Astrocyte of the hippocampus (primary cell): ENCODE data around the gene NAA80.
"Not testable (repeated sequence)": the region's sequence is repeated elsewhere in the genome, so short reads cannot be mapped to it uniquely, and the experiment has no call there.

Source experiments
- DNase-seq: peaks from one replicate; pipeline ENCODE4 v3.0.0; 2011; ENCODE audit warnings: low read depth, low spot score

NAA80 gene

GRCh38 chr3:50314816-50315215 lies 15.6 kb upstream of the NAA80 start:
- no peak for DNase-seq

DNA sequence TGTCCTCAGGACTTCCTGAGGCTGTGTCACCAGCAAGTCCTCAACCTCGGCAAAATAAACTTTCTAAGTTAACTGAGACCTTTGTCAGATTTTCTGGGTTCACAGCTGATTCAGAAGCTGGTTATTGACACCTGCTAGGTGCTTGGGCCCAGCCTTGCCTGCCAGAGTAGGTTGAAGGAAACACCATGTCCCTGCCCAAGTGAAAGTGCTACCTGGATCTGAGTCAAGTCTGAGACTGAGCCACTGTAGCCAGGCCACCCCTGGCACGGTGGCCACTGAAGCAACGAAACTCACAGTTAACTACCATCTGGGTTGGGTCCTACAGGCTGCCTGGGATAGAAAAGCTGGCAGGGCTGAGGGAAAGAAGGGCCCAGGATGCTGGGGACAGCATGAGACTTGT lies 15.1 kb upstream of the NAA80 start:
- no peak for DNase-seq

GRCh38 chr3:50312041-50312440 lies 12.8 kb upstream of the NAA80 start:
- not testable (repeated sequence) for DNase-seq

DNA sequence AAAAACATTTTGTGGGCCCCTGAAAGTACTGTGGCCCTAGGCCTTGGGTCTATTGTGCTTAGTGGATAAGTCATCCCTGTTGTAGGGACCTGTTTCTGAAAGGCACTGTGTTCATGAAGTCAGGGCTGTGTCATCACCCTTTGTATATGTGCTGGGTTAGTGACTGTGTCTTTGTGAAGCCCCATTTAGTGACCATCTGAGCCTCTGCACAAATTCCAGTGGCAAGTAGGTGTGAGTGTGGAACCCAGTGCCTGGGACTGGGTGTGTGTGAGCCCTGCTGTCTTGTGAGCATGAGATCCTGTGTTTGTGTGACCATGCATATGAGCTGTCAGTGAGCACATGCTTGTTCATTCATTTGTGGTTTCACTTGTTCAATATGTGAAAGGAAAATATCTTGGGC lies 5.4 kb upstream of the NAA80 start:
- peak; percentile 54 for DNase-seq

- no peak for DNase-seq
Observed at GRCh38 chr3:50303013-50303815, 4.0 kb upstream of the NAA80 start, which contains the start of gene HYAL1. TSS of gene HYAL1 (minus strand) at chr3:50303574. CDS start at chr3:50302956, 618 bp downstream.

DNA sequence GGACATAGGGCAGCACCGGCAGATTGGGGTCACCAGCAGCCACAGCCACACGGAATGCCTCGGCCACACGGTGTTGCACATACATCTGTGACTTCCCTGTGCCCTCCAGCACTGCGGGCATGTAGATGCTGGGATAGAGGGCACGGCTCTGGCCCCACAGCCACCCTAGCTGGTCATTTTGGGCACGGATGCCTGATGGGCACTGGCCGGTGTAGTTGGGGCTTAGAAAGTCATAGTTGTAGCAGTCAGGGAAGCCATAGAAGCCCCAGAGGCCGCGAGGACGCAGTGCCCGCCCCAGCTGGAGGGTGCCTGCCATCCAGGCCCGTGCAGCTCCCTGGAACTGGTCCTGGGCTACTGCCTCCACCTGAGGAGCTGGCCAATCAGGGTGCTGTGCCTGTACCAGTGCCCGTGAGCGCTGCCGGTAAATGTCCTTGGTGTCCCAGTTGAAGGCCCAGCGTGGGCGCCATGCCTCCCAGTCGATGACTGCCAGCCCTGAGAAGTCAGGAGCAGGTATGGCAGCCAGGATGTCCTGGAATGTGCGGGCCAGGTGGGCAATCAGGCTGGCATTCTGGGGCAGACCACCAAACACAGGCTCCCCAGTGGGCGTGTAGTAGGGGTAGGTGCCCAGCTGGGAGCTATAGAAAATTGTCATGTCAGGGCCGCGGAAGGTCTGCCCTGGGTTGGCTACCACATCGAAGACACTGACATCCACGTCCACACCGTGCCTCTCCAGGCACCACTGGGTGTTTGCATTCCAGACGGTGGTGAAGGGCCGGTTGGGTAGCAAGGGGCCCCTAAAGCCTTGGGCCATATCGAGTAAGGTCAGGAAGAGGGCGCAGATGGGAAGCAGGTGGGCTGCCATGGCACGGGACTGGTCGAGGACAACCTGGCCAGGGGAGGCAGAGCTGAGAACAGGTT lies 3.1 kb upstream of the NAA80 start:
- no peak for DNase-seq

- DNase-seq = no peak
Observed at GRCh38 chr3:50300681-50301254, 1.6 kb upstream of the NAA80 start.

- DNase-seq = no peak
Observed at GRCh38 chr3:50299929-50300680, 900 bp upstream of the NAA80 start.

DNA sequence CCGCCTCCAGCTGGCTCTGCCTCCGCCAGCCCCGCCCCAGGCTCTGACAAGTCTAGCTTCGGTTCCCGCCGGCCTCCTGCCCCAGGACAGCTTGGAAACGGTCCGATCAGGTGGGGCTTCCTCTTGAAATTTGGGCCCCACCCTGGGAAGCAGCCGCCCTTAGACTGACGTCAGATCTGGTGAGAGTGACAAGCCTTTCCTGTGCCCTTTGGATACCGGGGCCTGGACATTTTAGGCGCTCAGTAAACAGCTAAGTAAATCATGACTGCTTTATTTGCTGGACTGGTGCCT lies 378 bp upstream of the NAA80 start:
- DNase-seq = no peak

DNA sequence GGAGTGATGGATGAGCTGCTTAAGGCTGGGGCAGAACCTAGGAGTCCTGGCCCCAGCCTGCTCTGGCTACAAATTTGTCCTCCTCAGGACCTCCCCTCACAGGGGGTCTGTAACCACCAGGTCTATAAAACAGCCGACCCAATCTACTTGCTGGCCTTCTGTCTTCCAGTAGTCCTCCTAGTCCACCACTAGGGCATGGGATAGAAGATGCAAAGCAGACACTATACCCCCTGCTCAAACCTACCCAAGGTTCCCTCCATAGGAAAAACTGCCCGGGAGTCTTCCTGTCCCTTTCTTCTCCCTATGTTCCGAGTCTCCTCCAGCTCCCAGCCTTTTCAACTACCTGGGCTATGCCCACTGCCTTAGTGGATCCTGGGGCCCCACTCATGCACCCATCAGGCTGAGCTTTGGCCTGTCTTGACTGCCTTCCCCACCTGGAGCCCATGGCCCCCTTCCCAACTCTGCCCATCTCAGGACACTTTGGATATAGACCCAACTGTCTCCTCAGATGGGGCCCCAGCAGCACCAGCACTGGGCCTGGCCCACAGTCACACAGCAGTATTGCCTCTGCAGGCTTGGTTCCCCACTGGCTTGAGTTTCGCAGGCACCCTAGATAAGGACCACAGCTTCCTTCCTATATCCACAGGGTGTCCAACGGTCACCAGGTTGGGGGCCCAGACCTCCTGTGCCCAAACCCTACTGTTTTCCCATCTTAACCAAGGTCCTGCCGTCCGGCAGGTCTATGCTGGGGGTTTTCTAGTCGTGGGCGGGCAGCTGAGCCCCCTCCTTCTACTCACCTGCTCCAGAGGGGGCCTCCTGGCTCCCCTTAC lies 1.1 kb downstream of the NAA80 start:
- peak; percentile 1 for DNase-seq

GRCh38 chr3:50297384-50297775 lies 1.8 kb downstream of the NAA80 start:
- peak; percentile 0 for DNase-seq

- peak; percentile 0 for DNase-seq
Observed at GRCh38 chr3:50296721-50297383, 2.4 kb downstream of the NAA80 start.

GRCh38 chr3:50295553-50296431 lies 3.4 kb downstream of the NAA80 start:
- no peak for DNase-seq

DNA sequence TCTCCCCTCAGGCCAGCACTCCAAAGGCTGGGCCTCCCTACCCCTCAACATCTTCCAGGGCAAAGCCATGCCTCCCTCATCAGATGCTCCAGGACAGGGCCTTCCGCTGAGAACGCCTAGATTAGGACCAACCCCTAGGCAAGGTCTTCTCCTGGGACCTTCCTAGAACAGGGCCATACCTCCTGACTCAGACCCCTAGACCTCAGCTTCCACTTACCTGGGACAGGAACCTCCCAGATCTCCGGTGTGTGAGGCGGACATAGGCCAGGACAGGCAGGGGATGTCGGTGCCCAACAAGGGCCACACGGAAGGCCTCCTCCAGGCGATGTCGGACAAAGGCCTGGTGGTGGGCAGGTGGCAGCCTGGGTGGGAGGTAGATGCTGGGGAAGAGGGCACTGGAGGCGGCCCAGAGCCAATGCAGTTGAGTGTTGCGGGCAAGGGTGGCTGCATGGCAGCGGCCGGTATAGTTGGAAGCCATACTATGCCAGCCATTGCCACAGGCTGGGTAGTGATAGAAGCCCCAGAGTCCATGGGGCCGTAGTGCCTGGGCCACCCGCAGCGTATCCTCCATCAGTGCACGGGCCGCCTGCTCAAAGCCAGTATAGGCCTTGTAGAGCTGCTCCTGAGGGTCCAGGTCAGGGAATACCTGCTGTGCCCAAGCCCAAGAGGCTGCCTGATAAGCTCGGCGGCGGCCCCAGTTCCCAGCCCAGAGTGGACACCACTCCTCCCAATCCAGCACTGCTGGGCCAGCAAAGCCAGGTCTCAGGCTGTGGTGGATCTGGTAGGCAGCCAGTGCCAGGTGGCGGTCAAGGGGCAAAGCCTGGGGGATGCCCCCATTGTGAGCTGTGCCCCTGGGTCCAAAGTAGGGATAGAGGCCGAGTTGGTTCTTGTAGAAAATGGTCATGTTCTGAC lies 4.5 kb downstream of the NAA80 start:
- no peak for DNase-seq

- DNase-seq = no peak
Observed at GRCh38 chr3:50294089-50294488, 5.1 kb downstream of the NAA80 start.

- no peak for DNase-seq
Observed at GRCh38 chr3:50293079-50293801, 6.0 kb downstream of the NAA80 start.
